HG03460 (cell line): Measurements from ENCODE around the gene TCF4.

ENCODE experiments used
- ATAC-seq: cut with Tn5 transposase; IDR thresholded peaks from one replicate; pipeline ENCODE4 v1.9.1; 2021; ENCODE audit not compliant: unreplicated experiment

Gene TCF4

DNA sequence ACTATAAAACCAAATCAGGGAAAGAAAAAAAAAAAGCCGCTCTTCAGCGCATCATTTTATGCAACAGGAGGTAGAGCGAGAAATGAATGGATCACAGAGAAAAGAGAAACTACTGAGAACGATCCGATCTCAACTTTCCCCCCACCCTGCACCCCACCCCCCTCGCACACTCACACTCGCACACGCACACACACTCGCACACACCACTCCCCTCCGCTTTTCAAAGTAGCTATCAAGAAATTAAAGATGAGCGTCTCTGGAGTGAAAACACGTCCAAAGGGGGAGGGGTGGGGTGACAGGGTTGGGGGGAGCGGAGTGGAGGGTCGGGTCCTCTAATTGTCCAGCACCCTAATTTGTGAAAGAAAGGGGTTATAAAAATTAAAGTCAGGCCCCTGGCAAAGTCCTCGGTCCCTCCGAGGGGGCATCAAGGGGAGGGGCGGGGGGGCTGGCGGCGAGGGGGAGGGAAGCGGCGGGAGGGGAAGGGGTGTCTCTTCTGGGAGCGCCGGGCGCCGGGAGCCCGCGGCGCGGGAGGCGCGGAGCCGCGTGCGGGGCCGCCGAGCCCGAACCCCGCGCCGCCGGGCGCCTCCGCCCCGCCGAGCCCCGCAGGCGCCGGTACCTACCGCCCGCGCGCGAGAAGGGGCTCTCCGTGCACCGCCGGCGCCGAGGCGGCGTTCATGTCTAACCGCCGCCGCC, 428 bp downstream of the TCF4 start:
- ATAC-seq, result no peak

DNA sequence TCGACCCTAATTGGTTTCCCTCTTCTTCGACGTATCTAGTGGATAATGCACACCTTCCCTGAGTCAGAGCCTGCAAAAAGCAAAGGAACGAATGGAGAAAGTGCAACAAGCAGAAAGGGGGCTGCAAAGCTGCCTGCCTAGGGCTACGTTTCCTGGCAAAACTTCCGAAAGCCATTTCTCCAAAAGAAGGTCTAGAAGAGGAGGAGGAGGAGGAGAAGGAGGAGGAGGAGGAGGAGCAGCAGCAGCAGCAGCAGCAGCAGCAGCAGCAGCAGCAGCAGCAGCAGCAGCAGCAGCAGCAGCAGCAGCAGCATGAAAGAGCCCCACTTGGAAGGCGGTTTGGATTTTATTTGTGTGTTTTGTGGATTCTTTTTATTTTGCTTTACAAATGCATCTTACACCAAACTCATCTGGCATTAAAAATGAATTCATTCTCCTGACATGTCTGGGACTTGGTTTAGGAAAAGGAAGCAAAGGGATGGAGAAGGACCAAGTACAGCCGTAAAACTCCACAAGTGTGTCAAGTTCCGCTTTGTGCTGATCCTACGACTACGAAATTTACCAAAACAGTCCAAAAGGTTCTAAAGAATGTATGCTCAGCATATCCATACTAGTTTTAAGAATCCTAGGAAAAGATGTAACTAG, 2.0 kb downstream of the TCF4 start:
- no peak for ATAC-seq

DNA sequence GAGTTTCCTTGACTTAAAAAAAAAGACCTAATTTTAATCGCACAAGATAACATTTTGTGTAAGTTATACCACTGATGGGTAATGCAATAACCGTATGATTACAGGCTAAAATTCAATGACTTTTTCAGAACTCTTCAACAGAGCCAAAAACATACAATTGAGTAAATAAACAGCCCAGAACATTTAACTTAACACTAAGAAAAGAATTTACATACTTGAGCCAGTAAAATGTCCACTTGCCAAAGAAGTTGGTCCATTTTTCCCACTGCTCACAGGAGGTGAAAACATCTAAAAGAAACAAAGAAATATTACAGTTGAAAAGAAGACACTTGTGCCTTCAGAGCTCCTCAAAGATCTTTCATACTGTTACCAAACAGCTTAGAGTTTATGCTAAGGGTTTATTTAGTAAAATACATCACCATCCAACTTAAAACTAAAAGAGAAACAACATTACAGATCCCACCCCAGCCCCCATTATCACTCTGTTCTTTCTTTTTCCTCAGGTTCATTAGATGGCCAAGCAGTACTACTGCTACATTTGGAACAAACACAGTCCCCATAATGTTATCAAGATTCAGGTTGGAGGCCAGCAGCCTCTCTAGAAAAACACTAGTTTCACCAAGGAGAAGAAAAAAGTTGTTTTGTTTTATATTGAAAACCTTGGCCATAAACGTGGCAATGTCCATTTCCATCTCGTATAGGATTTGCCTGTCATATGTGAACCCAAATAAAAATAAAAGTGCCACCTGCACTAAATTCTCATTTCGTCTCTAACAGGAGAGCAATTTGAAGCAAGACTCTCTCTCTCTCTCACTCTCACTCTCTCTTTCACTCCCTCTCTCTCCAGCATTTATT, 2.7 kb downstream of the TCF4 start:
- ATAC-seq, result no peak

DNA sequence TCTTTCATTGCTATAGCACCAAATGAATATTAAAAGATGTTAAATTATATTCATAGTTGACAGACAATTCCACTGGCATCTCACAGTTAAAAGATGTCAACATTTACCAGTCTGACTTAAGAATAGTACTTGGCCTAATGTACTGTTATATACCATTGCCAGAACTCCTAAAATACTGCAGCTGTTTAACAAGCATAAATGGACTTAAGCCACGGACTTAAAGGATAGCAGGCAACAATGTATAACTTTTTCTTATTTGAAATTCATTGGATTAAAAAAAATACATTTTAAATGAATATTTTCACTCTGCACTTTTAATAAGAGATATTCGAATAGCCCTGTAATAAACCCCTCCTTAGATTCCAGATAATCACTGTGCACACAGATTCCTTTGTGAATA, 3.8 kb downstream of the TCF4 start:
- ATAC-seq, result no peak

DNA sequence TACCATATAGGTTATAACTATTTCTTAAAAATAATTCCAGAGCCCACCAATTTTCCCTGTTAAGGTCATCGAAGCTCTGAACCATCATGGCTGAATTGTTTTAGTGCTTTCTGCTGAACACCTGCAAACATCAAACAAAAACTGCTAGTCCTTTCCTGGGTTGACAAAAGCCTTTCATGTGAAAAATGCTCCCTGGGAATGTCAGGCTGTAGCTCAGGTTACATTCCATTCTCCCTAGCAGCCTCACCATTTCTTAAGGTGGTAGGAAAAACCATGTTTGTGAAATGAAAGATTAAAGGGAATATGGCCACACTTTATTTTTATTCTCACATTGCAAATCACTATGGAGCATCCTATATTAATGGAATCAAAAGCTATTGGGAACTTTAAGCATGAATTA, 5.7 kb downstream of the TCF4 start:
- ATAC-seq, result no peak

DNA sequence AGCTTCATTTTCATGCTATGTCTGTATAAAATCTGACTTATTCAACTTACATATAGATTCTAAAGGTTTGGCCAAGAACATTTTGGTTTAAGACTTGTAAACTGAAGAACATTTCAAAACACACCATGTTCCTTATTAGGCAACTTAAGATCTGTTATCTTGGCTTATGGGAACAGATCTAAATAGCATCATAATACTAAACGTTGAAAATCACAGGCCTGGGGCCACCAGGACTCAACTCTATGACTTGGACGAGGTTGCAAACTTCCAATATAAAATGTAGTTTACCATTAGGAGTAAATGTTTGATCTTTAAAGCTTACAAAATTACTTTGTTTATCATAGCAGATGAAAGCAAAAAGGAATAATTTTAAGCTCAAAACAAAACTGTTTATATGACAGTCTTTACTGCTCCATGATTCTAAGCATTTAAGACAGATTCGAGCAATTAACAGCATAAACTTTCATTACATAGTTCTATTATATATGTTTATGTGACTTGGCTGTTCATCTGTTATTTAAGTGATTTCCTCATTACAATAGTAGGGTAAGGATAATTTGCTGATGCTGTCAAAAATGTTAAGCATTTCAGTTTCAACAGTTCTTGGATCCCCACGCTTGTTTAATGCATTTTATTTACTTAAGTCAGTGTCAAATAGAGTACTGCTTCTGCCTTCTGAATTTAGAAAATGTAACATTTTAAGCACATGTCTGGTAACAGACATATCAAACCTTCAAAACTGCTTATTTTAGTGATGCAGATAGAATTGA, 8.3 kb downstream of the TCF4 start:
- ATAC-seq, result no peak

DNA sequence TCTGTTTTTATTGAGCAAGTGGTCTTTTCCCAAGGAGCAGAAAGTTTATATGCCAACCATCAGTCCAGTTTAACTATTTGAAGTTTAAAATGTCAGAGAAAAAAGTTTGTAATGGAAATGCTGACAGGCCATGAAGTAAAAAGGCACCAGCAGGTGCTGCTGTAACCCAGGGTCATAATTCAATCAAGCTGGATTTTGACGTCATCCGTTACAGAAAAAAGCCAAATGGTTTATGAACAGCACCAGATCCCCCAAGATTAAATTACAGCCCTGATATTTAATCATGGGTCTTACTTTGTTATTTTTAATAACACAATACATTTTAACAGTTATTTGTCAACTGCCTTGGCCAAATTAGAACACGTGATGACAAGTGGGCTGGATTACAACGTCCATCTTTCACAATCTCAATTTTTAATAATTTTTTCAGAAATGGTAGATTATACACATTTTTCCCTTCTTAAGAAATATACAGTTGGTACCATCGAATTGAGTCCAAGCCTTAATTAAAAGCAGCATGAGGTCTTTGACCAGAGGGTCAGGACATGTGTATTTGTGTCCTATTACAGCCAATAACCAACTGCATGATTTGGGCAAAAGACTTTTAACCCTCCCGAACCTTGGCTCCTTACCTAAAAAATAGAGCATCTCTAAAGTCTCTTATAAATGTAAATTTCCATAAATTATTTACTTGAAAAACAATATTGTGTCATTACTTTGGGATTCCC, 10.0 kb downstream of the TCF4 start:
- no peak for ATAC-seq

DNA sequence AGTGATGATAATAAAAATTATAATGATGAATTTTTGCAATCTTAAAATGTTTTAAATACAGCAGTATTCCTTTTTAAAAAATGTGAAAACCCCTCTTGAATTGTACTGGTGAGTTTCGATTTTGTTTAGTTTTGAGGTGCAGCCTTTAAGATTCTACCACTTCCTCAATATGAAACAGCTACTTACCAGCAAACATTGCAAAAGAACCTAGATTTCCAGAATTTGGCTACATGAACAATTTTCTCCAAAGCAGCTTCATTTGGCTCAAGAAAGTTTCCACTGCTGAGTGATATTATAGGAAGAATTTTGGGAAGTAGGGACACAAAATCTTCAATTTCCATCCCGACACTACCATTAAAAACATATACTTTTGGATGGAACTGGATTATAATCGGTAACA, 12.0 kb downstream of the TCF4 start:
- no peak for ATAC-seq

DNA sequence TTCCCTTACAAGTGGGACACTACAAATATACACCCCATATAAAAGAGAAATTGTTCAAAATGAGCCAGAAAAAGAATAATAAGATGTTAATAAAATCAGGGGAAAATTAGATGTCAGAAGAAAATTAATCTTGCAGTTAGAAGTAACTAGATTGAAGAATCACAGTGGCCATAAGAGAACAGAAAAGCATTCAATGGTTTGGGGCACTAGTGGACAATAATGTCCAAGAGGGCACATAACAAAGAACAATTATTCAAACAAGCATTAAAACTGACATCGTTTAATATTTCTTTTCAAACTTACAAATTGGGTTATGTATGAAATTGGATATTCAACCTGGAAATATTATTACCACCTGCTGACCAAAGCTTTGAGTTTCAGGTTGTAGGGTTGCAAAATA, 12.9 kb downstream of the TCF4 start:
- no peak for ATAC-seq

DNA sequence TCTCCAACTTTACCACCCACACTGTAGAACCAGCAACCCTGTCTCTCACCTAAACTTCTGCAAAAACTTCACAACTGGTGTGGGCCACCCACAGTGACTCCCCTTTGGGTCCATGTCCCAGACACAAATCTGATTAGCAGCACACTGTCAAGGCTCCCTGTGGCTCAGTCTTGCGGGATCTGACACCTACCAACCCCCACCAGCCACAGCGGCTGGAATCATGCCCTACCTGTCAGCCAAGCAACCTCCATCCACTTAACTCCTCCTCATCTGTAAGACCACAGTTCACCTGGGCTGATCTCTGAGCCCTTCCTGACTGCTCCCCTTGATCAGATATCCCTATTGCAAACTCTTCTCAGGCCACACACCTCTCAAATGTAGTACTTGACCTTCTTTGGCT, 14.6 kb downstream of the TCF4 start:
- ATAC-seq, result no peak

DNA sequence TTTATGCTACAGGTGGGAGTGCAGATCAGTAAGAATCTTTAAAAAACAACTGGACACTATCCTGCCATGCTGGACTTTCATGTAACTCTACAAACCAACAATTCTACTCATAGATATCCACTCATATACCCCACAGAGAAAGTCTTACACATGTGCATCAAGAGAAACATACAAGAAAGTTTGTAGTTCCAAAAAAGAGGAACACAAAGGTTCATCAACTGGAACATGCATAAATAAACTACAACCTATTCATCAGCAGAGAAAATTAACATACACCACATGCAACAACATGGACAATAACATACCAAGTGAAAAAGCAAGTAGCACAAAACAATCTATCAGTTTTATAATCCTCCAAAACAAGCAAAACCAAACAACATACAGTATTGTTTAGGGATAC, 17.0 kb downstream of the TCF4 start:
- no peak for ATAC-seq

DNA sequence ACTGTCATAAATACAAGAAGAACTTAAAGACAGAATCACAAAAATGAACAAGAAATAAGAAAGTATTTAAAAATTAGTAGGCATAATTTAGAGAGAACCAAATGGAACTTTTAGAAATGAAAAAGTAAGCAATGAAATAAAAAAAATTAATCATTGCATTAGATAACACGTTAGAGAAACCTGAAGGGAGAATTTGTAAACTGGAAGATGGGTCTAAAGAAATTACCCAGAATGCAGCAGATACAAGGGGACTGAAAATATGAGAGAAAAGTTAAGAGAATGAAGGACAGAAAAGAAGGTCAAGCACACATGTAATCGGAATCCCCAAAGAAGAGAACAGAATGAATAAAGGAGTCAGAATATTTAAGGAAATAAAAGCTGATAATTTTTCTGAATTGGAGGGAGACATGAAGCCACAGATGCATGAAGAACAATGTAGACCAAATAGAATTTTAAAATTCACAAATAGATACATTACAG, 21.5 kb downstream of the TCF4 start:
- ATAC-seq, result no peak

DNA sequence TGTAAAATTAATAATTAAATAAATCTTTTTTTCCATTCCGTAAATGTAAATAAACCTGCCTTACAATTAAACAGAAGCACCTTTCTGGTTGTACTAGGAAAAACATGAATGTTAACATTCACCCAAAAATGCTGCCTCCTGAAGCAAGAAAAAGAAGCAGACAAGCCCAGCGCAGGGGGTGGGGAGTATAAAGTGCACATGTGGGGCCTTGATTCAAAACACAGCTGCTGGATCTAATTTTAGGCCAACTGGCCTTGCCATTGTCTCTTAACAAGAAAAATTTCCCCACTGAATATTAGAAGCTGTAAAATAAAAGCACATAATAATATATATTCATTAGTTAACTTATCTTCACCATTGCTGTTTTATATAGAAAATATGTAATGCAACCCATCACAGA, 28.3 kb downstream of the TCF4 start:
- no peak for ATAC-seq

DNA sequence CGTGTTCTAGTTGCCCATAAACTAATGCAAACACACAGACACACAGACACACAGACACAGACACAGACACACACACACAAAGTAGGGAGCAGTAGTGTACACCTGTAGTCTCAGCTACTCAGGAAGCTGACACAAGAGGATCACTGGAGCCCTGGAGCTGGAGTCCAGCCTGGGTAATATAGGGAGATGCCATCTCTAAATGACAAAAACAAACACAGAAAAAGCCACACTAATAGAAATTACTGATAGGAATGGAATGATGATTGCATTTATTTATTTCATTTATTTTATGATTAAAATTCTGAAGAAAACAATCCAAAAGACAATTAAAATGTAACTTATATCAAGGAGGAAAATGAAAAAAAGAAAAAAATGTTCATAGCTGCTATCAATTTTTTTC, 30.8 kb downstream of the TCF4 start:
- ATAC-seq, result no peak

DNA sequence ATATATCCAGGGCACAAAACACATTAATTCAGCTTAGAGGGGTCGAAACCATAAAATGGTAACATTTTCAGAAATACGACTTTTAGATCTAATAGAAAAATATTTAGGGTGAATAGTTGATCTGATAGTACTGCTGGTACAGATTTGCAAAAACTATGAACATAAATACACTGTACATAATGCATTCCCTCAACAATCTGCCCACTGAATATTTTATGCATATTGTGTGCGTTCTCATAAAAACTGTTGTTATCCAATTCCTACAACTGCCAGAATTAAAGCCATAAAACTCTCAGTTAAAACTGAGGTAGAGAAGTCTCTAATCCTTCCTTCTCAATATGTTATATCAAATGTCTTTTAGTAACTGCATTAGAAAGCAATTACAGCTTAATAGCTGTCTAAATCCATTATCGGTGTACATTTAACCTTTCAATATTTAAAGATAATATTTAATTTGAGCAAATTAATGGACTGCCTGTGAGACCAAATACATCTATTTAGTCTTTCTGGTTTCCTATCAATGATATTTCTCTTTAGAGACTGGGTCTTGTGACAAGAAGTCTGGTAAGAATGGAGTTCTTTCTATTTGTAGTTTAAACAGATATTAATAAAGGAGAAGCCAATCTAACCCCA, 32.5 kb downstream of the TCF4 start:
- no peak for ATAC-seq

DNA sequence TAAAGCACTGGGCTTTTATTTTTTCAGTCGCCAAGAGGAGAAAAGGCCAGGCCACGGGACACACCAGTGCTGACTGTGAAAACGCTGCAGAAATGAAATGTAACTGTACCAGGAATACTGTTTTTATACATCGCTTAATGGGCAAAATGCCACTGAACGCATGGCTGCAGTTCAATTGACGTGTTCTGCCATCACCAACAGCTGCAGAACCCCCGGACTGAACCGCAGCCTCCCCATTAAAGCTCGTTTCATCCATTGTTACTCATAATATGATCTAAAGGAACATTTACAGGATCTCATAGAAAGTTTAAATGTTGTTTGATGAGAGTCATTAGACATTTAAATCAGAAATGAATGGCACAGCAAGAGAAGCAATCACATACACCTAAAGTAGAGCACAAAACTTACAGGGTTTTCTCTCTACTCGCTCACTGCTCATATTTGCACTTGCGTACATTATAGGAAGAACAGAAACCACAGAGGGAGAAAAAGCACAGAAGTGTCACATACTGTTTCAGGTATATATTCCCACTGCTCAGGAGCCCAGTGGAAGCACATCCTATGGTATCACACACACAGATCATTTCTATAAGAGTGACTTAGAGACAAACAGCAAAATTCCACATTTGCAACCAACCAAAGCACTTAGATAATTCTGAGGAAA, 35.3 kb downstream of the TCF4 start:
- no peak for ATAC-seq

DNA sequence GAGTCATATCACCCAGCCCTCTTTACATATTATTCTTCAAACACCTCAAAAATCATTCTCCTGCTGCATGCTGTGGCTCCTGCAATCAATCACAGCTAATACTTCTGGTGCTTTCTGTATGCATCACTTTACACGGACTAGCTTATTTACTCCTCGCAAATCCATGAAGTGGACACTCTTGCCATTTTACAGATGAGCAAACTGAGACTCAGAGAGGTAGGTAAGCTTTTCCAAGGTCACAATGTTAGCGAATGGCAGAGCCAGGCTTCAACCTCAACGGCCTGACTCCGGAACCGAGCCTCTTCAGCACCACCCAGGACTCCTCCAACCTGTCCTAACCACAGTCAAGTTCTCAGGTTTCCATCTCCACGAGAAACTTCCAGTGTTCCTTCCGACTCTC, 36.8 kb downstream of the TCF4 start:
- no peak for ATAC-seq

DNA sequence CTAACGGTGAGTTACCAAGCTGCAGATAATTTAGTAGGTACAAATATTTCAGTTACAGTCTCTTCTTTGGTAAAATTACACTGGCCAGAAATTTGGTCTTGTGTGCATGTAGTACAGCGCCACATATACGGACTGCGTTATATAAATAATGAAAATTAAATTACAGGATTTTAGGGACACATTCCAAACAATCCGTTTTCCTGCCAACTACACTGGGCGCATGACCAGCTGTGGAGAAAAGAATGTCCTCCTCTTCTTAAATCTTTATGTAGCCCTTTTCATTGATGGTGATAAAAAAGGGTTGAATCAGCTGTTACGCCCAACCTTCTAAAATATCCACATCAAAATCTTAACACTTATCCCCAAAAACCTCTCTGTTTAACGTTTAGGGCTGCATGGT, 37.5 kb downstream of the TCF4 start:
- no peak for ATAC-seq

DNA sequence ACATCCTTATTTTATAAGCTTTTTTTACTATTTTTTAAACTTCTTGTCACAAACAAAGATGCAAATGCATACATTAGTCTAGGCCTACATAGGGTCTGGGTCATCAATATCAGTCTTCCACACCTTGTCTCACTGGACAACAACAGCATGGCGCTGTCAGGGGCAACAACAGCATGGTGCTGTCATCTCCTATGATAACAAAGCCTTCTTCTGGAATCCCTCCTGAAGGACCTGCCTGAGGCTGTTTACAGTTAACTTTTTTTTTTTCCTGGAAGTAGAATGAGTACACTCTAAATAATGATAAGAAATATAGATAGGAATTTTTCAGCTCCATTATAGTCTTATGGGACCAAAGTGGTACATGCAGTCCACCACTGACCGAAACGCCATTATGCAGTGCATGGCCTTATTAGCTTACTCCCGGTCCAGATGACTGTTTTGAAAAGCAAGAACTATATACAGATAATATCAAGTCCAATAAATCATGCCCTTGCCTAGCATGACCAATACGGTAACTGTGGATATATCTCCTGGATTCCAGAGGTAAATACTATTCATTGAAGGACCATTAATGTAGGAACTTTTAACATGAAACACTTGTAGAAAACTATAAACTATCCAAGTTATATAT, 38.4 kb downstream of the TCF4 start:
- no peak for ATAC-seq
